Motor neuron (in vitro differentiated cells): Measurements from ENCODE around the gene TTC39B. TPM values are rescaled to one million over a fixed set of nuclear protein-coding genes. Genes with fewer than 3 reads are reported as not detected.
"Not testable (repeated sequence)": the region's sequence is repeated elsewhere in the genome, so short reads cannot be mapped to it uniquely, and the experiment has no call there.

Source experiments
- ATAC-seq, 8 experiments: fragments of 200-7000 bp; cut with Tn5 transposase; replicated peaks in 6 of 8; 2 replicates each; pipeline ENCODE4 v1.8.0; 2021; ENCODE audit warnings: mild to moderate bottlenecking in 8 of 8, moderate library complexity in 8 of 8
- H3K27ac ChIP-seq, 2 donors: fragments of 250-450 bp; sonication (Bioruptor Pico); 2 replicates each; pipeline ENCODE4 v1.9.0; 2021; ENCODE audit warnings: antibody characterized with exemption in 2 of 2, mild to moderate bottlenecking in 2 of 2, moderate library complexity in 1 of 2
- H3K4me1 ChIP-seq, 2 donors: fragments of 250-450 bp; sonication (Bioruptor Pico); replicated peaks in 1 of 2; 2 replicates each; pipeline ENCODE4 v1.6.1; 2021; ENCODE audit warnings: antibody characterized with exemption in 2 of 2, mild to moderate bottlenecking in 2 of 2, moderate library complexity in 1 of 2
- H3K4me3 ChIP-seq, 5 donors: fragments of 250-450 bp; sonication (Bioruptor Pico); 2 replicates each; pipeline ENCODE4 v1.9.0; 2021; ENCODE audit warnings: antibody characterized with exemption in 5 of 5, mild to moderate bottlenecking in 5 of 5, moderate library complexity in 4 of 5
- WGBS, 10 experiments: fragments of 450-650 bp; shearing (Covaris generic); methylation state at CpG; one replicate each; pipeline ENCODE4 v1.0.0; 2022; 5-methylcytosine and 5-hydroxymethylcytosine counted together
- in situ Hi-C, 9 experiments: fragments of 400-800 bp; cut with MboI; loops; one replicate each; pipeline ENCODE4 v1.15.0; 2021; ENCODE audit warnings: low sequenced_read_pairs in 9 of 9, low pct_unique_long_range_greater_than_20kb in 2 of 9; ENCODE audit not compliant: unreplicated experiment in 9 of 9
- total RNA-seq, 8 experiments: library from RNA; unstranded; fragments of 300-600 nt; gene quantifications; 2 replicates each; pipeline versions ENCODE4 v1.2.3 to v1.2.4, GENCODE V29; 2022

The TTC39B gene
- total RNA-seq, 8 experiments from 2014 or later, result 1.4 to 10.6 (median 4.5) TPM

- 0 to 100% (median 88%) methylated on average over 1 to 3 of the region's 3 CpGs; no CpG with 5 or more reads in 1 of the 10 experiments for WGBS, 10 experiments
- H3K4me3 ChIP-seq, in situ Hi-C loops, H3K27ac ChIP-seq, ATAC-seq, H3K4me1 ChIP-seq: not testable (repeated sequence)
These were observed 15.7 kb upstream of the TTC39B start for GRCh38 chr9:15322695-15323094.

- H3K4me1 ChIP-seq, H3K27ac ChIP-seq, ATAC-seq, H3K4me3 ChIP-seq, in situ Hi-C loops: not testable (repeated sequence)
- 72 to 100% (median 87%) methylated on average over 3 to 9 of the region's 9 CpGs; no CpG with 5 or more reads in 2 of the 10 experiments for WGBS, 10 experiments
These were observed 12.6 kb upstream of the TTC39B start for GRCh38 chr9:15319661-15320060.

- WGBS, 10 experiments, result 7 to 100% (median 78%) methylated on average over 1 to 3 of the region's 4 CpGs; no CpG with 5 or more reads in 4 of the 10 experiments
- H3K4me1 ChIP-seq, result no peaks in the 10 kb centered on the region
- H3K27ac ChIP-seq, result no peak overlapping the region
- H3K4me3 ChIP-seq, result no peak overlapping the region
- in situ Hi-C loops, result no loop called here
- ATAC-seq, result peak in 2 of 8 experiments; percentile 22 to 60
These were observed 10.8 kb upstream of the TTC39B start for GRCh38 chr9:15317836-15318235.

- 0 to 100% (median 67%) methylated on average over 1 of the region's 1 CpG; no CpG with 5 or more reads in 2 of the 10 experiments for WGBS, 10 experiments
- Histone ChIP-seq H3K27ac (no peak overlapping the region), H3K4me1 (no peaks in the 10 kb centered on the region), H3K4me3 (no peak overlapping the region)
- in situ Hi-C loops, result no loop called here
- peak in 1 of 8 experiments; percentile 2 for ATAC-seq
These were observed 4.6 kb upstream of the TTC39B start for GRCh38 chr9:15311607-15312006.

- in situ Hi-C loops, result no loop called here
- Histone ChIP-seq H3K4me1 (peaks cover 0 to 3% of the 10 kb centered on the region in 2 donors), H3K4me3 (no peak overlapping the region), H3K27ac (no peak overlapping the region)
- ATAC-seq, result peak in 2 of 8 experiments; percentile 1 to 4
- WGBS, 10 experiments, result 14 to 100% (median 60%) methylated on average over 1 to 6 of the region's 6 CpGs
These were observed 3.3 kb upstream of the TTC39B start for GRCh38 chr9:15310107-15310850.

- WGBS, 10 experiments, result 0 to 100% (median 87%) methylated on average over 1 of the region's 1 CpG; no CpG with 5 or more reads in 2 of the 10 experiments
- in situ Hi-C loops, result no loop called here
- peak in 2 of 8 experiments; percentile 10 to 30 for ATAC-seq
- Histone ChIP-seq H3K27ac (no peak overlapping the region), H3K4me1 (peaks cover 0 to 3% of the 10 kb centered on the region in 2 donors), H3K4me3 (no peak overlapping the region)
These were observed 1.5 kb upstream of the TTC39B start for GRCh38 chr9:15308511-15308910.

- Histone ChIP-seq H3K4me3 (peak overlapping the region; percentile 60 to 85 (median 76)), H3K4me1 (peaks cover 0 to 3% of the 10 kb centered on the region in 2 donors), H3K27ac (no peak overlapping the region)
- WGBS, 10 experiments, result 23 to 80% (median 37%) methylated on average over 1 to 9 of the region's 12 CpGs; no CpG with 5 or more reads in 5 of the 10 experiments
- in situ Hi-C loops, result no loop called here
- peak in 1 of 8 experiments; percentile 0 for ATAC-seq
These were observed 466 bp upstream of the TTC39B start for GRCh38 chr9:15307523-15307841.

GRCh38 chr9:15306068-15306756 lies 804 bp downstream of the TTC39B start:
- in situ Hi-C loops, result no loop called here
- Histone ChIP-seq H3K4me1 (peaks cover 0 to 3% of the 10 kb centered on the region in 2 donors), H3K4me3 (peak overlapping the region; percentile 60 to 85 (median 76)), H3K27ac (no peak overlapping the region)
- WGBS, 10 experiments, result 2 to 35% (median 16%) methylated on average over 4 to 15 of the region's 32 CpGs; no CpG with 5 or more reads in 4 of the 10 experiments
- ATAC-seq, result peak; percentile 9 to 52 (median 42)

GRCh38 chr9:15305470-15305869 lies 1.5 kb downstream of the TTC39B start:
- Histone ChIP-seq H3K4me1 (peaks cover 0 to 3% of the 10 kb centered on the region in 2 donors), H3K4me3 (peak overlapping the region in 4 of 5 donors; percentile 60 to 85 (median 72)), H3K27ac (no peak overlapping the region)
- no peak for ATAC-seq
- WGBS, 10 experiments, result 72 to 92% (median 90%) methylated on average over 2 to 4 of the region's 4 CpGs; no CpG with 5 or more reads in 3 of the 10 experiments
- in situ Hi-C loops, result no loop called here

GRCh38 chr9:15304632-15305031 lies 2.4 kb downstream of the TTC39B start:
- in situ Hi-C loops, result no loop called here
- WGBS, 10 experiments, result 67 to 80% methylated on average over 1 of the region's 1 CpG; no CpG with 5 or more reads in 8 of the 10 experiments
- H3K4me3 ChIP-seq, result no peak overlapping the region
- peaks cover 0 to 3% of the 10 kb centered on the region in 2 donors for H3K4me1 ChIP-seq
- ATAC-seq, result no peak
- H3K27ac ChIP-seq, result no peak overlapping the region

- Histone ChIP-seq H3K4me3 (no peak overlapping the region), H3K4me1 (peaks cover 0 to 8% of the 10 kb centered on the region in 2 donors), H3K27ac (no peak overlapping the region)
- no peak for ATAC-seq
- 86 to 100% (median 94%) methylated on average over 1 of the region's 1 CpG; no CpG with 5 or more reads in 6 of the 10 experiments for WGBS, 10 experiments
- in situ Hi-C loops, result no loop called here
These were observed 6.8 kb downstream of the TTC39B start for GRCh38 chr9:15300218-15300617.

- no peak overlapping the region for H3K4me3 ChIP-seq
- peaks cover 0 to 8% of the 10 kb centered on the region in 2 donors for H3K4me1 ChIP-seq
- in situ Hi-C loops, result loop anchor here in 1 of 9 experiments (25.0 kb wide), 1 partner anchor 113 kb away; the partner anchor contains the start of gene SNAPC3
- no peak overlapping the region for H3K27ac ChIP-seq
- ATAC-seq, result no peak
- 83 to 100% (median 93%) methylated on average over 1 to 3 of the region's 6 CpGs; no CpG with 5 or more reads in 5 of the 10 experiments for WGBS, 10 experiments
These were observed 7.6 kb downstream of the TTC39B start for GRCh38 chr9:15299374-15299939.

GRCh38 chr9:15298362-15298761 lies 8.7 kb downstream of the TTC39B start:
- WGBS, 10 experiments, result 20 to 100% (median 86%) methylated on average over 1 to 3 of the region's 3 CpGs; no CpG with 5 or more reads in 3 of the 10 experiments
- no peak overlapping the region for H3K4me3 ChIP-seq
- H3K27ac ChIP-seq, result no peak overlapping the region
- no peak for ATAC-seq
- H3K4me1 ChIP-seq, result peaks cover 0 to 17% of the 10 kb centered on the region in 2 donors
- in situ Hi-C loops, result loop anchor here in 1 of 9 experiments (25.0 kb wide), 1 partner anchor 114 kb away; the partner anchor contains the start of gene SNAPC3
